HepG2 (cell line): Measurements from ENCODE around the gene USP5. TPM values are rescaled to one million over a fixed set of nuclear protein-coding genes. Genes with fewer than 3 reads are reported as not detected.

ENCODE experiments used
- ATAC-seq: fragments of 200-7000 bp; cut with Tn5 transposase; 3 replicates; pipeline ENCODE4 v1.9.1; 2020; ENCODE audit warnings: mild to moderate bottlenecking, moderate library complexity
- BruUV-seq: library from RNA; stranded (reverse); fragments of 400-500 nt; replicated peaks from 2 replicates; lab custom pipeline; 2021; lab: Mats Ljungman, UMichigan
- CTCF ChIA-PET: fragments of 300-600 bp; formaldehyde crosslinking; extraction: SDS; loops from one replicate; lab custom pipeline; 2021; ENCODE audit warnings: low total read pairs, inconsistent platforms, low intra/inter-chr PET ratio; lab: Yijun Ruan, JAX
- POLR2A ChIA-PET: fragments of 350-600 bp; sonication (Branson Sonifier 250); formaldehyde crosslinking; loops from one replicate; lab custom pipeline; 2020; ENCODE audit warnings: antibody characterized with exemption, inconsistent platforms; lab: Yijun Ruan, JAX
- DNase-seq: peaks from one replicate; pipeline ENCODE4 v3.0.0-alpha.2; 2015; ENCODE audit warnings: low spot score
- FAIRE-seq: peaks from 3 replicates; lab custom pipeline; 2011; peaks lifted over from hg19 to GRCh38; lab: Jason Lieb, UNC
- H2AFZ ChIP-seq: one replicate; pipeline ENCODE4 v1.6.1; 2011; ENCODE audit warnings: low read length, inconsistent platforms
- H3K27ac ChIP-seq: fragments of 300-600 bp; 3 replicates; pipeline ENCODE4 v1.8.0; 2011; ENCODE audit warnings: mixed run types, mild to moderate bottlenecking, mixed read lengths, low read length, inconsistent platforms; ENCODE audit not compliant: insufficient read depth; ENCODE audit errors: extremely low read length
- H3K27me3 ChIP-seq, 2 experiments: fragments of 200-600 bp in 1 of 2; 2 replicates in 1 of 2; 3 replicates in 1 of 2; pipeline versions ENCODE4 v1.6.0 to v1.8.0; 2011; ENCODE audit warnings: low read length in 2 of 2, mild to moderate bottlenecking in 2 of 2, moderate library complexity in 2 of 2, inconsistent platforms in 1 of 2; ENCODE audit not compliant: insufficient read depth in 2 of 2, control insufficient read depth in 1 of 2
- H3K36me3 ChIP-seq, 2 experiments: fragments of 200-600 bp in 1 of 2; replicated peaks in 1 of 2; 2 replicates in 1 of 2; 3 replicates in 1 of 2; pipeline versions ENCODE4 v1.5.1 to v1.8.0; 2011; ENCODE audit warnings: low read length in 2 of 2, inconsistent platforms in 1 of 2; ENCODE audit not compliant: insufficient read depth in 2 of 2, control insufficient read depth in 1 of 2
- H3K4me1 ChIP-seq: 2 replicates; pipeline ENCODE4 v1.5.1; 2012; ENCODE audit warnings: low read length, inconsistent platforms; ENCODE audit not compliant: insufficient read depth
- H3K4me2 ChIP-seq: 2 replicates; pipeline ENCODE4 v1.6.0; 2011; ENCODE audit warnings: low read depth, low read length, inconsistent platforms
- H3K4me3 ChIP-seq, 3 experiments: fragments of 200-600 bp in 1 of 3; sonication (generic), shearing (Covaris generic) in 1 of 3; replicated peaks in 1 of 3; 2 replicates each; pipeline ENCODE4 v1.5.1; 2011 to 2016; ENCODE audit warnings: low read length in 3 of 3, inconsistent platforms in 2 of 3, low read depth in 2 of 3, mild to moderate bottlenecking in 2 of 3, control low read depth in 1 of 3, mixed read lengths in 1 of 3; ENCODE audit not compliant: insufficient read depth in 1 of 3
- H3K79me2 ChIP-seq: one replicate; pipeline ENCODE4 v1.6.1; 2011; ENCODE audit warnings: low read length, inconsistent platforms; ENCODE audit not compliant: insufficient read depth
- H3K9ac ChIP-seq: 2 replicates; pipeline ENCODE4 v1.6.0; 2011; ENCODE audit warnings: mild to moderate bottlenecking, low read depth, low read length, inconsistent platforms; ENCODE audit not compliant: insufficient read depth
- H3K9me3 ChIP-seq: 2 replicates; pipeline ENCODE4 v1.5.1; 2012; ENCODE audit warnings: mild to moderate bottlenecking, low read length
- H4K20me1 ChIP-seq: 2 replicates; pipeline ENCODE4 v1.6.0; 2011; ENCODE audit warnings: inconsistent platforms, mild to moderate bottlenecking, low read length, moderate library complexity; ENCODE audit not compliant: insufficient read depth
- BRD4 ChIP-seq: sonication (generic); formaldehyde crosslinking; IDR thresholded peaks from 2 replicates; pipeline ENCODE4 v1.4.0; 2020; ENCODE audit warnings: missing genetic modification reagents
- FOXA1 ChIP-seq, 2 experiments: fragments of 450-650 bp in 1 of 2; sonication (generic) in 1 of 2; formaldehyde crosslinking in 1 of 2; IDR thresholded peaks; 2 replicates each; pipeline versions ENCODE4 v1.4.0 to v1.6.1; 2016 to 2020; ENCODE audit warnings: missing genetic modification reagents in 1 of 2
- GFI1 ChIP-seq: sonication (generic); formaldehyde crosslinking; IDR thresholded peaks from 2 replicates; pipeline ENCODE4 v1.5.0; 2020; ENCODE audit warnings: missing genetic modification reagents, mild to moderate bottlenecking, borderline replicate concordance
- GZF1 ChIP-seq: sonication (generic); formaldehyde crosslinking; IDR thresholded peaks from 2 replicates; pipeline ENCODE4 v1.5.1; 2020; ENCODE audit warnings: mild to moderate bottlenecking, missing genetic modification reagents
- HMG20B ChIP-seq: conservative IDR thresholded peaks from 2 replicates; pipeline ENCODE4 v1.6.1; 2016; ENCODE audit warnings: missing genetic modification reagents, missing compliant biosample characterization
- MAF1 ChIP-seq: sonication (generic); formaldehyde crosslinking; IDR thresholded peaks from 2 replicates; pipeline ENCODE4 v1.5.0; 2020; ENCODE audit warnings: missing genetic modification reagents, borderline replicate concordance
- NR1H2 ChIP-seq: sonication (generic); formaldehyde crosslinking; IDR thresholded peaks from 2 replicates; pipeline ENCODE4 v1.8.1; 2022; ENCODE audit warnings: low read depth, missing genetic modification reagents, borderline replicate concordance
- TBP ChIP-seq: sonication (generic); formaldehyde crosslinking; IDR thresholded peaks from 2 replicates; pipeline ENCODE4 v1.5.0; 2020; ENCODE audit warnings: missing genetic modification reagents
- XRCC5 ChIP-seq: fragments of 200-400 bp; formaldehyde crosslinking; optimal IDR thresholded peaks from 2 replicates; pipeline ENCODE3; 2017; ENCODE audit warnings: mild to moderate bottlenecking, low read length
- ZNF343 ChIP-seq: sonication (generic); formaldehyde crosslinking; IDR thresholded peaks from 2 replicates; pipeline ENCODE4 v1.4.0; 2020; ENCODE audit warnings: mild to moderate bottlenecking, missing genetic modification reagents
- ZNF577 ChIP-seq: sonication (generic); formaldehyde crosslinking; IDR thresholded peaks from 2 replicates; pipeline ENCODE4 v1.4.0; 2020; ENCODE audit warnings: mild to moderate bottlenecking, low read depth, missing genetic modification reagents, borderline replicate concordance
- ZNF616 ChIP-seq: sonication (generic); formaldehyde crosslinking; IDR thresholded peaks from 2 replicates; pipeline ENCODE4 v1.5.0; 2020; ENCODE audit warnings: low read depth, mild to moderate bottlenecking, missing genetic modification reagents
- ZNF629 ChIP-seq: sonication (generic); formaldehyde crosslinking; conservative IDR thresholded peaks from 2 replicates; pipeline ENCODE4 v1.5.0; 2020; ENCODE audit warnings: missing genetic modification reagents
- ZNF720 ChIP-seq: sonication (generic); formaldehyde crosslinking; IDR thresholded peaks from 2 replicates; pipeline ENCODE4 v1.4.0; 2020; ENCODE audit warnings: missing genetic modification reagents
- ZNF749 ChIP-seq: sonication (generic); formaldehyde crosslinking; IDR thresholded peaks from 2 replicates; pipeline ENCODE4 v1.8.0; 2022; ENCODE audit warnings: mild to moderate bottlenecking, missing genetic modification reagents, moderate library complexity, borderline replicate concordance
- ZNF883 ChIP-seq: sonication (generic); formaldehyde crosslinking; IDR thresholded peaks from 2 replicates; pipeline ENCODE4 v1.5.1; 2020; ENCODE audit warnings: mild to moderate bottlenecking, missing genetic modification reagents; ENCODE audit errors: not compliant biosample characterization
- ZSCAN20 ChIP-seq: sonication (generic); formaldehyde crosslinking; IDR thresholded peaks from 2 replicates; pipeline ENCODE4 v1.4.0; 2020; ENCODE audit warnings: missing genetic modification reagents, mild to moderate bottlenecking, borderline replicate concordance
- WGBS: methylation state at CpG from one replicate; pipeline ENCODE4 v1.1.6; 2017; ENCODE audit warnings: low lambda C conversion rate; 5-methylcytosine and 5-hydroxymethylcytosine counted together
- in situ Hi-C: cut with HindIII; loops from 2 replicates; pipeline ENCODE4 v1.10.0; 2017; ENCODE audit warnings: low pct_unique_long_range_greater_than_20kb; ENCODE audit not compliant: extremely low pct_ligation_motif_present
- intact Hi-C: fragments of 100-400 bp; cut with micrococcal nuclease; formaldehyde crosslinking; loops from one replicate; pipeline ENCODE4 v1.10.0; 2022; ENCODE audit not compliant: unreplicated experiment
- polyA plus RNA-seq, 8 experiments: library from polyadenylated mRNA; depleted of rRNA in 3 of 8; stranded (reverse) in 7 of 8; unstranded in 1 of 8; fragments of >200 nt; fragmentation: Illumina TruSeq in 4 of 8; extraction: Trizol in 4 of 8; gene quantifications; 2 replicates each; pipeline versions ENCODE4 v1.2.1 to v1.2.3, GENCODE V29; 2011 to 2016; ENCODE audit warnings: low read depth in 4 of 8, missing spikeins in 1 of 8, mixed read lengths in 1 of 8; ENCODE audit not compliant: insufficient read depth in 1 of 8
- total RNA-seq, 5 experiments: library from RNA; depleted of rRNA; stranded (reverse); fragments of >200 nt; fragmentation: Illumina TruSeq; extraction: Trizol; gene quantifications; 2 replicates each; pipeline ENCODE4 v1.2.3, GENCODE V29; 2016; ENCODE audit warnings: low read depth in 1 of 5
- TF ChIP-seq, protein P1 (sequence below): sonication (generic); formaldehyde crosslinking; IDR thresholded peaks from 2 replicates; pipeline ENCODE4 v1.4.0; 2020; ENCODE audit warnings: mild to moderate bottlenecking, missing genetic modification reagents
- TF ChIP-seq, protein P2 (sequence below): sonication (generic); formaldehyde crosslinking; IDR thresholded peaks from 2 replicates; pipeline ENCODE4 v1.5.0; 2020; ENCODE audit warnings: missing genetic modification reagents, mild to moderate bottlenecking, borderline replicate concordance
- TF ChIP-seq, protein P3 (sequence below): sonication (generic); formaldehyde crosslinking; IDR thresholded peaks from 2 replicates; pipeline ENCODE4 v1.9.0; 2021; ENCODE audit warnings: missing genetic modification reagents, mild to moderate bottlenecking, borderline replicate concordance

The USP5 gene
- total and polyA plus RNA-seq, 2 of the 13 experiments (the other 11 are each of a cell fraction or from before 2014, with no cell fraction given): 39.6 to 56.0 TPM

DNA sequence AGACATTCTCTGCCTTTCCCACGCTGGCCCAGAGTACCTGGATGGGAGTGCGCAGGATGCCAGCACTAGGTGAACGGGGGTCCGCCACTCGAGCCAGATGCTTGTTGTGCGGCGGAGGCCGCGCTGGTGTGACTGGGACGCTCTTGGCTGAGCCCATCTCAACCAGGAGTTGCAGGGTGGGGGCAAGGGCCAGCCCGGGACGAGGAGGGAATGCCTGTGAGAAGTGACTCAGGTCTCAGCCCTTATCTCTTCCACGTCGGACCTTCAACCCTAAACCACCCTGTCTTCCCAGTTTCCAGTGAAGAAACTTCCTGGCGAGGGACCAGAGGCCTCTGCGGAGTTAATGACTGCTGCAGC, 1.2 kb upstream of the USP5 start:
- H2AFZ ChIP-seq: no peak overlapping the region
- POLR2A ChIA-PET: interaction anchor here (0.8 to 5.2 kb wide), 13 partner anchors 16 to 316 kb away, joined by 3 to 132 read pairs (median 21); partner anchors contain the start of genes C12orf57, COPS7A, GAPDH and MLF2
- FAIRE-seq: no peak
- TF ChIP-seq ZNF629 (CRISPR knock-in tag) (no peak), GFI1 (CRISPR knock-in tag) (no peak), ZNF616 (no peak), TBP (no peak), ZNF343 (no peak), MAF1 (CRISPR knock-in tag) (no peak), GZF1 (CRISPR knock-in tag) (no peak), BRD4 (CRISPR knock-in tag) (no peak), NR1H2 (CRISPR knock-in tag) (no peak), ZNF720 (CRISPR knock-in tag) (no peak), ZSCAN20 (CRISPR knock-in tag) (no peak), HMG20B (CRISPR knock-in tag) (no peak), XRCC5 (peak; percentile 3), ZNF883 (CRISPR knock-in tag) (peak; percentile 18), ZNF577 (no peak), ZNF749 (CRISPR knock-in tag) (peak; percentile 12; the same call in 1 of the 2 replicates), FOXA1 (IDR thresholded peaks at IDR 0.05) (no peak), FOXA1 (CRISPR knock-in tag; IDR thresholded peaks at IDR 0.05) (no peak)
- TF ChIP-seq, protein P1, sequence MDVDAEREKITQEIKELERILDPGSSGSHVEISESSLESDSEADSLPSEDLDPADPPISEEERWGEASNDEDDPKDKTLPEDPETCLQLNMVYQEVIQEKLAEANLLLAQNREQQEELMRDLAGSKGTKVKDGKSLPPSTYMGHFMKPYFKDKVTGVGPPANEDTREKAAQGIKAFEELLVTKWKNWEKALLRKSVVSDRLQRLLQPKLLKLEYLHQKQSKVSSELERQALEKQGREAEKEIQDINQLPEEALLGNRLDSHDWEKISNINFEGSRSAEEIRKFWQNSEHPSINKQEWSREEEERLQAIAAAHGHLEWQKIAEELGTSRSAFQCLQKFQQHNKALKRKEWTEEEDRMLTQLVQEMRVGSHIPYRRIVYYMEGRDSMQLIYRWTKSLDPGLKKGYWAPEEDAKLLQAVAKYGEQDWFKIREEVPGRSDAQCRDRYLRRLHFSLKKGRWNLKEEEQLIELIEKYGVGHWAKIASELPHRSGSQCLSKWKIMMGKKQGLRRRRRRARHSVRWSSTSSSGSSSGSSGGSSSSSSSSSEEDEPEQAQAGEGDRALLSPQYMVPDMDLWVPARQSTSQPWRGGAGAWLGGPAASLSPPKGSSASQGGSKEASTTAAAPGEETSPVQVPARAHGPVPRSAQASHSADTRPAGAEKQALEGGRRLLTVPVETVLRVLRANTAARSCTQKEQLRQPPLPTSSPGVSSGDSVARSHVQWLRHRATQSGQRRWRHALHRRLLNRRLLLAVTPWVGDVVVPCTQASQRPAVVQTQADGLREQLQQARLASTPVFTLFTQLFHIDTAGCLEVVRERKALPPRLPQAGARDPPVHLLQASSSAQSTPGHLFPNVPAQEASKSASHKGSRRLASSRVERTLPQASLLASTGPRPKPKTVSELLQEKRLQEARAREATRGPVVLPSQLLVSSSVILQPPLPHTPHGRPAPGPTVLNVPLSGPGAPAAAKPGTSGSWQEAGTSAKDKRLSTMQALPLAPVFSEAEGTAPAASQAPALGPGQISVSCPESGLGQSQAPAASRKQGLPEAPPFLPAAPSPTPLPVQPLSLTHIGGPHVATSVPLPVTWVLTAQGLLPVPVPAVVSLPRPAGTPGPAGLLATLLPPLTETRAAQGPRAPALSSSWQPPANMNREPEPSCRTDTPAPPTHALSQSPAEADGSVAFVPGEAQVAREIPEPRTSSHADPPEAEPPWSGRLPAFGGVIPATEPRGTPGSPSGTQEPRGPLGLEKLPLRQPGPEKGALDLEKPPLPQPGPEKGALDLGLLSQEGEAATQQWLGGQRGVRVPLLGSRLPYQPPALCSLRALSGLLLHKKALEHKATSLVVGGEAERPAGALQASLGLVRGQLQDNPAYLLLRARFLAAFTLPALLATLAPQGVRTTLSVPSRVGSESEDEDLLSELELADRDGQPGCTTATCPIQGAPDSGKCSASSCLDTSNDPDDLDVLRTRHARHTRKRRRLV (CRISPR knock-in tag): no peak; the same call in 1 of the 2 replicates
- TF ChIP-seq, protein P2, sequence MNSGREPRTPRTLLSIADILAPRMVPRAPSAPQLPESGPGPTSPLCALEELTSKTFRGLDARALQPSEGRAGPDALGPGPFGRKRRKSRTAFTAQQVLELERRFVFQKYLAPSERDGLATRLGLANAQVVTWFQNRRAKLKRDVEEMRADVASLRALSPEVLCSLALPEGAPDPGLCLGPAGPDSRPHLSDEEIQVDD (CRISPR knock-in tag): no peak
- TF ChIP-seq, protein P3, sequence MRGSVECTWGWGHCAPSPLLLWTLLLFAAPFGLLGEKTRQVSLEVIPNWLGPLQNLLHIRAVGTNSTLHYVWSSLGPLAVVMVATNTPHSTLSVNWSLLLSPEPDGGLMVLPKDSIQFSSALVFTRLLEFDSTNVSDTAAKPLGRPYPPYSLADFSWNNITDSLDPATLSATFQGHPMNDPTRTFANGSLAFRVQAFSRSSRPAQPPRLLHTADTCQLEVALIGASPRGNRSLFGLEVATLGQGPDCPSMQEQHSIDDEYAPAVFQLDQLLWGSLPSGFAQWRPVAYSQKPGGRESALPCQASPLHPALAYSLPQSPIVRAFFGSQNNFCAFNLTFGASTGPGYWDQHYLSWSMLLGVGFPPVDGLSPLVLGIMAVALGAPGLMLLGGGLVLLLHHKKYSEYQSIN (CRISPR knock-in tag): no peak

More for the DNA sequence above, 1.2 kb upstream of the USP5 start:
- ATAC-seq (no peak), DNase-seq (peak; percentile 51)
- 0% methylated on average over 4 of the region's 16 CpGs for WGBS
- Histone ChIP-seq H3K4me1 (peaks cover 33% of the 10 kb centered on the region), H3K27me3 (no peaks in the 10 kb centered on the region), H3K4me3 (peak overlapping the region; percentile 65 to 95 (median 77)), H3K4me2 (peak overlapping the region; percentile 92), H3K79me2 (peaks cover 37% of the 10 kb centered on the region), H4K20me1 (no peaks in the 10 kb centered on the region; the same call in 1 of the 2 replicates), H3K9ac (peak overlapping the region; percentile 86), H3K36me3 (peaks cover 5 to 43% of the 10 kb centered on the region in 2 experiments), H3K27ac (peak overlapping the region; percentile 82), H3K9me3 (no peaks in the 10 kb centered on the region)
- TSS peak; percentile 87 for BruUV-seq
- CTCF ChIA-PET: no interaction called here
- in situ Hi-C loops (no loop called here), intact Hi-C loops (loop anchor here (1.0 kb wide), 1 partner anchor 23 kb away; the partner anchor contains the start of gene SPSB2)
